T-helper 1 cell (primary cell): ENCODE measurements around the gene FBXO17.
"Not testable (repeated sequence)": the region's sequence is repeated elsewhere in the genome, so short reads cannot be mapped to it uniquely, and the experiment has no call there.

ENCODE experiments used
- DNase-seq, 5 donors: peaks; one replicate each; pipeline ENCODE4 v3.0.0-alpha.2; 2012 to 2020

FBXO17 gene

DNA sequence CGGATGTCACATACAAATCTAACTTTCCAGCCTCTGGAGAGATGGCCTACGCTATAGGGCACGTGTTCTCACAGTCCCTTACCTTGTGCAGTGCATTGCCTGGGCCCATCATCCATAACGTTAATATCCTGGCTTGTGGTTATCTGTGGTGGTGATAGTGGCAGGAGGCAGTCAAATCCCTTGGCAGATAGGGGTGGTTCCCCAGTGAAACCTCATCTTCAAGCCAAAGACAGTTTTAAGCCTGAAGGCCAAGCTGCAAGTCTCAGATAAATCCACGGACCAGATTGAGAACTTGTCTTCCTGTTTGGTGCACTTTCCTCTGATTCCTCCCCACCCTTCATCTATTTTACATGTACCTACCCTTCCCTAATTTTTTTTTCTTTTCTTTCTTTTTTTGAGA lies 4.3 kb upstream of the FBXO17 start:
- DNase-seq, result no peak

DNA sequence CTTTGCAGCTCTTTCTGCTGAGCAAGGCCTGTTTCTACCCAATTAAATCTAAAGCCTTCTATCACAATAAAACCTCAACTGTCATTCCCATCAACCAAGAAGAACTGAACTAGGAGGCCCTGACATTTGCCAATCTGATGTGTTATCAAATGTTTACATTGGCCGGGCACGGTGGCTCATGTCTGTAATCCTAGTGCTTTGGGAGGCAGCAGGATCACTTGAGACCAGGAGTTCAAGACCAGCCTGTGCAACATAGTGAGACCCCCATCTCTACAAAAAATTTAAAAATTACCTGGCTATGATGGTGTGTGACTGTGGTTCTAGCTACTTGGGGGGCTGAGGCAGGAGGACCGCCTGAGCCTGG lies 2.8 kb upstream of the FBXO17 start:
- no peak for DNase-seq

DNA sequence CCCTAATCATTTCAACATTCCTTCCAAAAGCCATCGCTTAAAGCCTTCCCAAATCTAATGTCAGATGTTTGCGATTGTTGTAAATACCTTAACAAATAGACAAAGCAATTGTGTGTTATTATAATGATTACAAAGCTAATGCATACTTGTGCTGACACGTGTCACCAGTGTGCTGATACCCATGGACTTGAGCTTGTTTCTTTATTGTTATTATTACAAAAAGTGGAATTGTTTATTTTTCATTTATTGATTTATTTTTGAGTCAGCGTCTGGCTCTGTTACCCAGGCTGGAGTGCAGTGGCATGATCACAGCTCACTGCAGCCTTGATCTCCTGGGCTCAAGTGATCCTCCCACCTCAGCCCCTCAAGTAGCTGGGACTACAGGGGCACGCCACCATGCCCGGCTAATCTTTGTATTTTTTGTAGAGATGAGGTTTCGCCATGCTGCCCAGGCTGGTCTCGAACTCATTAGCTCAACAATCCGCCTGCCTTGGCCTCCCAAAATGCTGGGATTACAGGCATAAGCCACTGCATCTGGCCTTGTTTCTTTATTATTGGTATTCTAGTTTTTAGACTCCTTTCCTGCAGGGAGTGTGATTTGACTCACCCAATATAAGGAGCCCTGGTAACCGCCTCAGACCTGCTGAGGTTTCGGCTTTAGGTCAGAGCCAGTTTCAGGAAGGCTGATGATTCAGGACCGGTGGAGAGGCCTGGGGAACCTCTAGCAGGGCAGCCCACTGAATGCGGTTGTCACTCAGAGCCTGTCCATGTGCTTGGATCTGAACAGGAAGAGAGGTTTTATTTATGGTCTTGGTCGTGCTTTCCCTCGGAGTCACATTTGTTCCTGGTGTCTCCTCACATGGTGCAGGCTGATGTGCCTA lies 2.1 kb upstream of the FBXO17 start:
- DNase-seq, result peak in 1 of 5 donors; percentile 87

DNA sequence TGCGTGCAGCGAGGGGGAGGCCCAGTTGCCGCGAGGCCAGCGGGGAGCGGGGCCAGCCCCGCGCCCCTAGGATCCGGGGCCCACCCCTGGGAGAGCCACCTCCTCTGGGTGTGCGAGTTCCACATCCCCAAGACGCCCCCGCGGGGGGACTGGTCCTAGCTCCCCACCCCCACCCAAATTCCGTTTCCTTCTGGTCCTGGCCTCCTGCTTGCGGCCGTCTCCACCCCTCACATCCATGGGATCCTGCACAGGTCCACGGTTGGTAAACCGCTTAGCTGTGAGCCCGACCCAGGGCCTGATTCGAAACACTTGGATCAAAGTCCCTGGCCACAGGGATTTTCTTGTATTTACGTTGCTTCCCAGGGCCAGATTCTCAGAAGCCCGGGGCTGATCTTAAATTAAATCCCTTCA lies 324 bp upstream of the FBXO17 start:
- DNase-seq, result no peak

DNA sequence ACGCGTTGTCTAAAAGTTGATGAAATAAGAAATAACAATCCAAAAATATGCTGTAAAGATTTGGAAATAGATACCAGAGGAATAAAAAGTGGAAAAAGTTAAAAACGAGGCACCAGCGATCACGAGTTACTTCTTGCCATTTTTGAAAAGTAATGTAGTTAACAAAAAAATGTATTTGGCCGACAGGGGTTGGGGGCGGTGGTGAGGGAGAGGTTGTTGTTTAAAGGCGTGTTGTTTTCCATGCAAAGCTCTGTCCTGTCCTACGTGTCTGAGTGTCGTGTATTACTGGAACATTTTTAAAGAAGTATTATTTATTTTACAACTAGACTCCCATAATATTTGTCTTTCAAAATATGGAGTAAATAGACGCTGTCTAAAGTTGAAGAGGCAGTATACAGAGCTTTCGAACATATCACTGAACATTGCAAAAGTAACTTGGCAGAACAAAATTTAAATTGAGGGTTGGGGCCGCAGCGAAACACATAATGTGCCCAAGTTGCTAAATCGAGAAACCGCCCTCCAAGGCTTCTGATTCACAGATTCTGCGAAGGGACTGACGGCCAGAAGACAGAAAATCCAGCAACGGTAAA lies 823 bp downstream of the FBXO17 start:
- no peak for DNase-seq

DNA sequence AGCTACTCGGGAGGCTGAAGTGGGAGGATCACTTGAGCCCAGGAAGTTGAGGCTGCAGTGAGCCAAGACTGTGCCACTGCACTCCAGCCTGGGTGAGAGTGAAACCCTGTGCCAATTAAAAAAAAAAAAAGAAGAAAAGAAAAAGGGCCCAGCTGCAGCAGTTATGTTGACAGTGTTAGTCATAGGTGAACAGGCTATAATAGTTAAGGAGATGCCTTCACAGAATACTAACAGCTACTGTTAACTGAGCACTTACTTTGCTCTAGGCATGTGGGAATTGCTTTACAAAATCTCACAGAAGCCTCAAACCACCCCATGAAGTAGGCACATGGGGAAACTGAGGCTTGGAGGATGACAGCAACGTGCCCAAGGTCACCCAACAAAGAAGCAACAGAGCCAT lies 3.9 kb downstream of the FBXO17 start:
- no peak for DNase-seq

DNA sequence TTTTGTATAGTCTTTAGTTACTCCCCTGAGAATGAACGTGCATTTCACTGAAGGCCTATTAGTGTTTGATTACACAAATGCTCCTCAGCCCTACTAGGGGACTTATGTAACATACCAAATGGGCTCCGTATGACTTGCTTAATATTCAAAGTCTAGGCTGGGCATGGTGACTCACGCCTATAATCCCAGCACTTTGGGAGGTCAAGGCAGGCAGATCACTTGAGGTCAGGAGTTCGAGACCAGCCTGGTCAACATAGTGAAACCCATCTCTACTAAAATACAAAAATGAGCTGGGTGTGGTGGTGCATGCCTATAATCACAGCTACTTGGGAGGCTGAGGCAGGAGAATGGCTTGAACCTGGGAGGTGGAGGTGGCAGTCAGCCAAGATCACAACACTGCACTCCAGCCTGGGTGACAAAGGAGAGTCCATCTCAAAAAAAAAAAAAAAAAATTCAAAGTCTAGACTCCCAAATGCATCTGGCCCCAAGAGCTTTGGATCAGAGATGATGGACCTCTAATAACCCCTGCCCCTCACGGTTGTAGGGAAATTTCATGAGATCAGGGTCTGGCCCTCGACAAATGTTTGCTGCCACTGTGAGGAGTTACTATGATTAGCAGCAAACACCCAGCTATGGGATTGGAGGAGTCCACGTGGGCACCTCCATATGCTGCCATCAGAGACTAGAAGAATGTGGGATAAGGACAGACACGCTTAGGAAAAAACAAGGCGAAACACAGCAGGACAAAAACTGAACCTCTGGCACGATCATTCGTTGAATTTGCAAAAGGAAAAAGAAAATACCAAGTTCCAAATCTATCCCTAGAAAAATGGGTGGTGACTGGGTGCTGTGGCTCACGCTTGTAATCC lies 4.6 kb downstream of the FBXO17 start:
- no peak for DNase-seq

DNA sequence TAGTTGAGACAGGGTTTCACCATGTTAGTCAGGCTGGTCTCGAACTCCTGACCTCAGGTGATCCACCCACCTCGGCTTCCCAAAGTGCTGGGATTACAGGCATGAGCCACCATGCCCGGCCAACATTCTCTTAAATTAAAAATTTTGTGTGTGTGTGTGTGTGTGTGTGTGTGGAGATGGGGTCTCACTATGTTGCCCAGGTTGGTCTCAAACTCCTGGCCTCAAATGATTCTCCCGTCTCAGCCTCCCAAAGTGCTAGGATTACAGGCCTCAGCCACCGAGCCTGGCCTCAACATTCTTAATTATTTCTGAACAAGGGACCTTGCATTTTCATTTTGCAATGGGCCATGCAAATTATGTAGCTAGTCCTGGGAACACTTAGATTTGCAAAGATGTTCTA lies 9.4 kb downstream of the FBXO17 start:
- not testable (repeated sequence) for DNase-seq

DNA sequence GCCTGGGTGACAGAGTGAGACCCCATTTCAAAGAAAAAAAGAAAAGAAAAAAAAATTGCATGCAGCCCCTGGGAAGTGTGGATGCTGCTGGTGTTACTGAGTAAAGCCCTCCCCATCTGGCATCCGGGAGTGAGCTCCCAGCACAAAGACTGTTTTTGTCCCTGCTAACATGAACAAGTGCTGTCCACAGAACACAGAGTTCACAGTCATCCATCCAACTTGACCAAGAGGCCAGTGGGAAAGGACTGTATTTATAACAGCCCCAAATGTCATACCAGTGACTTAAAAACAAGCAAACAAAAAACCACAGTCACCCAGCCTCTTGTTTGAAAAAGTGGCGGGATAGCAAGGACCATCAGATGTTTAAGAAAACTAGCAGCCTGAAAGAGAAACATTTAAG lies 10.8 kb downstream of the FBXO17 start:
- no peak for DNase-seq

DNA sequence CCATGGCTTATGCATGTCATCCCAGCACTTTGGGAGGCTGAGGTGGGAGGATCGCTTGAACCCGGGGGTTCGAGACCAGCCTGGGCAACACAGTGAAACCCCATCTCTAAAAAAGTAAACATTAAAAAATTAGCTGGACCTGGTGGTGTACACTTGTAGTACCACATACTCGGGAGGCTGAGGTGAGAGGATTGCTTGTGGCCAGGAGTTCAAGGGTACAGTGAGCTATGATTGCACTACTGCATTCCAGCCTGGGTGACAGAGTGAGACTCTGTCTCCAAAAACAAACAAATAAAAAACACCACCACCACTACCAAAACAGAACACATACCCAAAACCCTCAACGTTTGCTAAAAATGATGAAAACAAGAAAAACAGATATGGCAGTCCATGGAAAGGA lies 15.9 kb downstream of the FBXO17 start:
- DNase-seq, result no peak

DNA sequence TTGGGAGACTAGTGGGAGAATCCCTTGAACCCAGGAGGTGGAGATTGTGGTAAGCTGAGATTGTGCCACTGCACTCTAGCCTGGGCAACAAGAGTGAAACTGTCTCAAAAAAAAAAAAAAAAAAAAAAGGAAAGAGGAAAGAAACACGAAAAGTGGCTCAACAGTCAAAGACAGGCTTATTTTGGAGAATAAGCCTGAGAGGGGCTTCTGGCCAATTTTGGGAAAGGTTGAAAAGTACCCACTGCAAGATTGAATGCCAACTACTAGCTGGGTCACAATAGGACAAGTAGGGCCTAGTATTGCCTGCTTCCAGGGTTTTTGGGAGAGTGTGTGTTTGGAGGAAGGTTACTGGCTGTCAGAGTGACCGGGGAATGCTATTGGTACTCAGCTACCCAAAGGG lies 17.2 kb downstream of the FBXO17 start:
- no peak for DNase-seq

DNA sequence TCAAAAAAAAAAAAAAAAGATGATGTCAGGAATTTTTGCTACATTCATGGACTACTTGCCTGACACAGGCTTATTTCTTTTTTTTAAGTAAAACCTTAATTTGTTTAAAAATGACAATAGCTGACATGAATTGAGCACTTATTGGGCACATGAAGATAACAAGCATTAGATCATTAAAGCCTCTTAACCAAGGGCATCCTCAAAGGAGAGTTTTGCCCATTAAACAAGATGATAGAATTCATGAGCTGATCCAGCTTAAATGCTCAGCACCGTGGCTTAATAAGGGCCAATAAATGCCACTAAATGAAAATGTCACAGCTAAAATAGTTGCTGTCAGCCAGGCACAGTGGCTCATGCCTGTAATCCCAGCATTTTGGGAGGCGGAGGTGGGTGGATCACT lies 19.3 kb downstream of the FBXO17 start:
- DNase-seq, result no peak

DNA sequence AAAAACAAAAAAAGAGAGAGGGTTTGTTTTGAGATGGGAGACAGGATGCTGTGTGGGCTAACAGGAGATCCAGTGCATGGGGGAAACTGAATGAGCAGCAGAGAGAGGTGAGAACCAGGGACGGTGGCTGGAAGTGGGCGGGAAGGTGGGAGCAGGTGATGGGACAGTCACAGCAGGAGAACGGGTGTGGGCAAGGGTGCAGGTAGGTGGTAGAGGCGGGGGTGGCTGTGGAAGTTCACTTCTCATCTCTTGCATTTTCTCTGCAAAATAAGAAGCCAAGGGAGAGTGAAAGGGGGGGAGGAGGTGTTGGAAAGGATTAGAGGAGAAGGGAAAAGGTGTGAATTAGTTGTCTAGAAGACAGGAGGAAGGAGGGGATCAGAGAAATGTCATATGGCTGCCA lies 21.9 kb downstream of the FBXO17 start:
- DNase-seq, result no peak

DNA sequence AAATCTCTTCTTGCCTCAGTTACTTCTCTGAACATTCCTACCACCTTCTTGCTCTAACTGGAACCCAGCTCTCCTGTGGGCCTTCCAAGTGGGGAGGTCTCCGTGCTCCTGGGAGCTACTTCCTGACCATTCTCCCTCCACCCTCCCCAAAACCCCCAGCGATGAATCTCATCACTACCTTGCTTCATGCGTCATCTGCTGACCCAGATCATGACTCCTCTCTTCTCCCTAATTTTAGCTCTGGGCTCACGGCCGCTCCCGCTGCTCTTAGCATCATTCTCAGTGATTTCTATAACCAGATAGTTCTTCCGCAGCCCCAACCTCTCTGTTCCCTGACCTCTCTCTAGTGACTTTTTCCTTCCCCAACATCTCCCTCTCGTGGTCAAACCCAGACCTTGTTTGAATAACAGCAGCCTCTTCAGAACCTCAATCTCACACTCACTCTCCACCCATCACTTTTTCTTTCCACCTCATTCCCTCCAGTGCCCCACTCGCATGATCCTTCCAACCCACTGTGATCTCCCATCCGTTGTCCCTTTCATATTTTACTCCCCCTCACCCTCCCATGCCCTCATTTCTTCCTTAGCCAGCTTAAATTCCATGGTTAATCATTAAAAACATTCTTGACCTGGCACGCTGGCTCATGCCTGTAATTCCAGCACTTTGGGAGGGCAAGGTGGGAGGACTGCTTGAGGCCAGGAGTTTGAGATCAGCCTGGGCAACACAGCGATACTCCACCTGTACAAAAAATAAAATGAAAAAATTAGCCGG lies 23.0 kb downstream of the FBXO17 start:
- peak in 2 of 5 donors; percentile 22 to 49 for DNase-seq

DNA sequence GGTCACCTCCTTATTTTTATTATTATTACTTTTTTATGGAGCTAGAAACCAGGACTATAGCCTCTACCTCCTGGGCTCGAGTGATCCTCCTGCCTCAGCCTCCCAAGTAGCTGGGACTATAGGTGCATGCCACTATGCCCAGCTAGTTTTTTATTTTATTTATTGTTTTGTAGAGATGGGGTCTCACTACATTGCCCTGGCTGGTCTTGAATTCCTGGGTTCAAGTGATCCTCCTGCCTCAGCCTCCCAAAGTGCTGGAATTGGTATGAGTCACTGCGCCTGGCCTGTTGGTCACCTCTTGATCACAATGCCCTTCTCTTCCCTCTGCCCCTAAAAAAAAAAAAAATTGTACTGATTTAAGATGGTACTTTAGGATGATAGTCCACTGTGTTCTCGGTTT lies 24.4 kb downstream of the FBXO17 start:
- no peak for DNase-seq

DNA sequence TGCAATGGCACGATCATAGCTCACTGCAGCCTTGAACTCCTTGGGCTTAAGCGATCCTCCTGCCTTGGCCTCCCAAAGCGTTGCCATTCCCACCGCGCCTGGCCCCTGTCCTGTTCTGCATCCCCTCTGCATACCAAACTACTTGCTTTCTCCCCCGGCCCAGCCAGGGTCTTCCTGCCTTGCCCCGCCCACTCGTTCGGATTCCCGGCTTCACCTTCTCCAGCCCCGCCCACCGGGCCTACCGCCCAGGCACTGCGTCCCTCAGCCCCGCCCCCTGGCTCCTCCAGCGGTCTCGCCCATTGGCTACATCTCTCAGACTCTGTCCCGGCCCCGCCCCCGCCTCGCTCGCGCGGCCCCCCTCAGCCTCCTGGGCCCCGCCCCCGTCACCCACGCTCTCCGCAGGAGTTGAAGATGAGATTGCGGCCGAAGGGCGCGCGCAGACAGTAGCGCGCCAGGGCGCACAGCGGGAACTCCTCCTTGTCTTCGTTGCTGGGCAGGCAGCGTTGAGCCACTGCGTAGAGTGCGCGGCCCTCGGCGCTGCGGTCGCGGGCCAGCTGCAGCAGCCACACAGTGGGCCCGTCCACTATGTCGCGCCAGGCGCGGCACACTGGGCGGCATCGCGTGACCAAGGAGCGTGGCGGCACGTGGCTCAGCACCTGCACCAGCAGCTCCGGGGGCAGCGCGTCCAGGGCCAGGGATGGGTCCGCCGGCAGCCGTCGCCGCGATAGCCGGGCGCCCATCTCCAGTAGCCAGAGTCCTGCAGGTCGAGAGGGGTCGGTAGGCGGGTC lies 25.8 kb downstream of the FBXO17 start:
- peak; percentile 56 to 81 (median 68) for DNase-seq

DNA sequence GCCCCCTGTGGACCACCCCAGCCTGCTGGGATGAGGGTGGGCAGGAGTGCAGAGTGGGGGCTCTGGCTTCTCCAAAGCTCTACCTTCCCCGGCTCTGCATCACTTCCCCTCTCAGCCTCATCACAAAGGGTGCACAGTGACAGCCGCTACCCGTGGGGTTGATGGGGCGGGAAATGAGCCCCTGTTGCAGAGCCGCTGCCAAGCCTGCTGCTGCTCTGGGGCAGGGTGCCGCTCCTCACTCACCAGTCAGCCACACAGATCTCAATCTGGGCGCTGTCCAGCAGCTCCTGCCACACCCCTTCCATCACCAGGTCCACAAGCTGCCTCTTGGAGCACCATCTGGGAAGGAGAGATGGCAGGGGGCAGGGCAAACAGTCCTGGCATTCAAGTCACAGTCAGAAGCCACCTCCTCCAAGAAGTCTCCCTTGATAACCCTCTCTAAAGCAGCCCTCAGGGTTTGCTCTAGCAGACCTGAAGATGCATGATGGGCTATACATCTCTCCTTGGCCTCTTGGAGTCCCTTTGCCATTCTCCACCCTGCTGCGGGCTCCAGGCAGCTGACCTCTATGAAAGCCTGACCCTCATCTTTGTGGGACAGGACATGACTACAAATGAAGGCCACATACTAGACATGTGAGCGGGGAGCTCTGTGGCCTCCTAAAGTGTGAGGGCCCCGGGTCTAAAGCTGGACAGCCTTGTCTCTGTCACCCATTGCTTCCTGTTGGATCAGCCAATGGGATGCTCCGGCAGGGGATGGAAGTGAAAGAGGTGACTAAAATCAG lies 29.1 kb downstream of the FBXO17 start:
- DNase-seq, result no peak

DNA sequence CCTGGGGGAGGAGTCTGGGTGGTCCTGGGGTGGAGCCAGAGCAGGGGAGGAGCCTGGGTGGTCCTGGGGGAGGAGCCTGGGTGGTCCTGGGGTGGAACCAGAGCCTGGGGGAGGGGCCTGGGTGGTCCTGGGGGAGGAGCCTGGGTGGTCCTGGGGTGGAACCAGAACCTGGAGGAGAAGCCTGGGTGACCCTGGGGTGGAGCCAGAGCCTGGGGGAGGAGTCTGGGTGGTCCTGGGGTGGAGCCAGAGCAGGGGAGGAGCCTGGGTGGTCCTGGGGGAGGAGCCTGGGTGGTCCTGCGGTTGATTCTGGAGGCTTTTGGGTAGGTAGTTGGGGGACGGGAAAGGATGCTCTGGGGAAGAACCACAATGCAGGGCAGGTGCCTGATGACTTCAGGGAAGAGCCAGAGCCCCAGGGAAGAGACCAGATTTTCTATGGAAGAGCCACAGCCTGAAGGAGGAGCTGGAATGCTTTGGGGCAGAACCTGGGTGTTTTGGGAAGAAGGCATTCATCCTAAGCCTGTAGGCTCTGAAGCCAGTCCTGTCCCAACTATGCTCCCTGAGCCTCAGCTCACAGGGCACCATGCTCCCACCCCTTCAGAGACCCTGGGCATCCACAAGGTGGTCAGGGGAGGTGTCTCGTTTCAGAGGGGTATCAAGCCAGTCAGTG lies 29.8 kb downstream of the FBXO17 start:
- no peak for DNase-seq

DNA sequence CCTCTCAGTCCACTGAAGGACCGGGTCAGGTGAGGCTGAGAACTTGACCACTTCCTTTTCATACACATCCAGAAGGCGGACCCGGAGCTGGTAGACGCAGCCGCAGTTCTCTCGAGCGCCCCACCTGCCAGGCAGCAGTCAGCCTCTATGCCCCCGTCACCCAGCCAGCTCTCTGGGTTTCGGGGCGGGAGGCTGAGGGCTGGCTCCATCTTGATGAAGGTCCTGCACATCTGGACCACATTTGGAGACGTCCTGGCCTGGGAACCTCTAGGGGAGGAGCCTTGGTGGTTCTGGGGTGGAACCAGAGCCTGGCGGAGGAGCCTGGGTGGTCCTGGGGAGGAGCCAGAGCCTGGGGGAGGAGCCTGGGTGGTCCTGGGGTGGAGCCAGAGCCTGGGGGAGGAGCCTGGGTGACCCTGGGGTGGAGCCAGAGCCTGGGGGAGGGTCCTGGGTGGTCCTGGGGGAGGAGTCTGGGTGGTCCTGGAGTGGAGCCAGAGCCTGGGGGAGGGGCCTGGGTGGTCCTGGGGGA lies 30.5 kb downstream of the FBXO17 start:
- DNase-seq, result no peak

DNA sequence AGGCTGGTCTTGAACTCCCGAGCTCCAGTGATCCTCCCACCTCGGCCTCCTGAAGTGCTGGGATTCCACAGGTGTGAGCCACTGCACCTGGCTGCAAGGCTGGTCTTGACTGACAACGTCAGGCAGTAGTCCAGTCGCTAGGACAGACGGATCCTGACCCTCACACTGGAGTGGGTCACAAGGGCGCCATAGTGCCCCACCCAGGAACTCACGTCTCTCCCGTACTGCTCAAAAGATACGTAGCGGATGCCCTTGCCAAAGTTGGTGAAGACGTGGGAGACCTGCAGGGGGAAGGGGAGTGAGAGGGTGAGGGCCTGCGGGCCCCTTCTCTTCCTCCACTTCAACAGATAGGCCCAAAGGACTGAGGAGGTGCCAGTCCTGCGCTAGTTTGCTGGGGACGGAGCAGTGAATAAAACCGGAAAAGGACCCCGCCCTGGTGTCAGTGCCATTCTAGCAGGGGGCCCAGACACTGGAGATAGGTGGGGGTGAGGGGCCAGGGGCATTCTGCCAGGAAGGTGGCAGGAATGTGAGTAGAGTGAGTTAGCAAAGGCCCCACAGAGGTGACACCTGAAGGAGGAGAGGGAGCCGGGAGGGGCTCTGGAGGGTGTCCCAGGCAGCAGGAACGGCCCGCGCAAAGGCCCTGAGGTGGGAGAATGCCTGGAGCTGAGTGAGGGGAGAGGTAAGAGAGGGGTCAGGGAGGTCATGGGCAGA lies 32.9 kb downstream of the FBXO17 start:
- no peak for DNase-seq
